Upper lobe of left lung (tissue), 6 donors: ENCODE measurements around the gene SH3PXD2A. TPM values are rescaled to one million over a fixed set of nuclear protein-coding genes. Genes with fewer than 3 reads are reported as not detected.

Experiments used
- ATAC-seq, 2 donors: fragments of 200-7000 bp; cut with Tn5 transposase; one replicate each; pipeline ENCODE4 v1.9.1; 2022; ENCODE audit warnings: mild to moderate bottlenecking in 2 of 2, moderate library complexity in 2 of 2; ENCODE audit not compliant: low FRiP score in 2 of 2
- DNase-seq, 2 donors: peaks; one replicate each; pipeline ENCODE4 v3.0.0-alpha.2; 2019 to 2020
- H3K27ac ChIP-seq, 4 donors: fragments of 200-600 bp; sonication (generic); one replicate each; pipeline ENCODE4 v1.5.1; 2016 to 2019
- H3K27me3 ChIP-seq, 4 donors: fragments of 200-600 bp; sonication (generic); one replicate each; pipeline ENCODE4 v1.5.1; 2017 to 2019
- H3K36me3 ChIP-seq, 4 donors: fragments of 200-600 bp; sonication (generic); one replicate each; pipeline ENCODE4 v1.5.1; 2016 to 2019
- H3K4me1 ChIP-seq, 4 donors: fragments of 200-600 bp; sonication (generic); one replicate each; pipeline ENCODE4 v1.5.1; 2018 to 2019
- H3K4me3 ChIP-seq, 4 donors: fragments of 200-600 bp; sonication (generic); one replicate each; pipeline ENCODE4 v1.5.1; 2017 to 2019; ENCODE audit warnings: mild to moderate bottlenecking in 2 of 4, moderate library complexity in 1 of 4
- H3K9me3 ChIP-seq, 4 donors: fragments of 200-600 bp; sonication (generic); one replicate each; pipeline ENCODE4 v1.5.1; 2018 to 2019
- EP300 ChIP-seq, 4 donors: sonication (generic); formaldehyde crosslinking; IDR thresholded peaks; one replicate each; pipeline ENCODE4 v1.5.1; 2017; ENCODE audit warnings: antibody characterized with exemption in 4 of 4, control low read depth in 2 of 4
- POLR2A ChIP-seq, 4 donors: fragments of 450-650 bp; IDR thresholded peaks; one replicate each; pipeline ENCODE4 v1.5.1; 2016 to 2017; ENCODE audit warnings: antibody characterized with exemption in 4 of 4, mild to moderate bottlenecking in 2 of 4
- POLR2AphosphoS5 ChIP-seq, 2 donors: sonication (generic); formaldehyde crosslinking; IDR thresholded peaks; one replicate each; pipeline ENCODE4 v1.5.1; 2017; ENCODE audit warnings: antibody characterized with exemption in 2 of 2
- WGBS, 2 donors: methylation state at CpG; one replicate each; pipeline ENCODE4 v1.1.5; 2017 to 2018; 5-methylcytosine and 5-hydroxymethylcytosine counted together
- total RNA-seq, 6 donors: library from RNA; depleted of rRNA in 4 of 6; stranded (reverse); fragments of >200 nt in 4 of 6; gene quantifications; one replicate each; pipeline versions ENCODE4 v1.1.0 to v1.2.1, GENCODE V29; 2016 to 2021
- TF ChIP-seq, protein P1 (sequence below), 6 experiments: fragments of 450-650 bp in 4 of 6; fragments of 200-600 bp in 2 of 6; sonication (generic) in 2 of 6; IDR thresholded peaks; one replicate each; pipeline ENCODE4 v1.5.1; 2016 to 2019; ENCODE audit warnings: antibody characterized with exemption in 6 of 6
- donor health status: DM: no; HTN: no; CAD: no; lungs with moderate emphysema.
- donor health status: DM: no; HTN: yes; CAD: no; lungs with severe emphysema.

SH3PXD2A gene
- total RNA-seq, 6 donors from 2014 or later, result 19.6 to 42.2 (median 30.8) TPM

DNA sequence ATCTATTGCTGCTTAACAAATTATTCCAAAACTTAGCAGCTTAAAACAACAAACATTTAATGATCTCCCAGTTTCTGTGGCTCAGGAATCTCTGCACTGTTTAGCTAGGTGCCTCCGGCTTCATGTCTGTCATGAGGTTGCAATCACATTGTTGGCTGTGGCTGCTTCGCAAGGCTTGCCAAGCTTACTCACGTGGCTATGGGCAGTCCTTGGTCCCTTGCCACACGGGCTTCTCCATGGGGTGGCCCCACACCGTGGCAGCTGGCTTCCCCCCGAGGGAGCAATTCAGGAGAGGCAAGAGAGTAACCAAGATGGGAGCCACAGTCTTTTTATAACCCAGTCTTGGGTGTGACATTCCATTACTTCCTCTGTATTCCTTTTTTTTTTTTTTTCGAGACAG lies 294.5 kb downstream of the SH3PXD2A start:
- H3K27ac ChIP-seq, result no peak overlapping the region
- H3K9me3 ChIP-seq, result no peaks in the 10 kb centered on the region
- TF ChIP-seq, protein P1, sequence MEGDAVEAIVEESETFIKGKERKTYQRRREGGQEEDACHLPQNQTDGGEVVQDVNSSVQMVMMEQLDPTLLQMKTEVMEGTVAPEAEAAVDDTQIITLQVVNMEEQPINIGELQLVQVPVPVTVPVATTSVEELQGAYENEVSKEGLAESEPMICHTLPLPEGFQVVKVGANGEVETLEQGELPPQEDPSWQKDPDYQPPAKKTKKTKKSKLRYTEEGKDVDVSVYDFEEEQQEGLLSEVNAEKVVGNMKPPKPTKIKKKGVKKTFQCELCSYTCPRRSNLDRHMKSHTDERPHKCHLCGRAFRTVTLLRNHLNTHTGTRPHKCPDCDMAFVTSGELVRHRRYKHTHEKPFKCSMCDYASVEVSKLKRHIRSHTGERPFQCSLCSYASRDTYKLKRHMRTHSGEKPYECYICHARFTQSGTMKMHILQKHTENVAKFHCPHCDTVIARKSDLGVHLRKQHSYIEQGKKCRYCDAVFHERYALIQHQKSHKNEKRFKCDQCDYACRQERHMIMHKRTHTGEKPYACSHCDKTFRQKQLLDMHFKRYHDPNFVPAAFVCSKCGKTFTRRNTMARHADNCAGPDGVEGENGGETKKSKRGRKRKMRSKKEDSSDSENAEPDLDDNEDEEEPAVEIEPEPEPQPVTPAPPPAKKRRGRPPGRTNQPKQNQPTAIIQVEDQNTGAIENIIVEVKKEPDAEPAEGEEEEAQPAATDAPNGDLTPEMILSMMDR (IDR thresholded peaks at IDR 0.05), result no peak
- no peak for TF ChIP-seq EP300 (IDR thresholded peaks at IDR 0.05)
- TF ChIP-seq POLR2AphosphoS5 (IDR thresholded peaks at IDR 0.05), result no peak
- TF ChIP-seq POLR2A (IDR thresholded peaks at IDR 0.05), result no peak
- peaks cover 0 to 7% (median 2%) of the 10 kb centered on the region in 4 donors for H3K27me3 ChIP-seq
- H3K36me3 ChIP-seq, result no peaks in the 10 kb centered on the region
- peaks cover 0 to 2% (median under 1%) of the 10 kb centered on the region in 4 donors for H3K4me1 ChIP-seq
- H3K4me3 ChIP-seq, result no peak overlapping the region
- ATAC-seq (no peak), DNase-seq (no peak)
- WGBS, 2 donors, result 86 to 90% methylated on average over 7 of the region's 7 CpGs

DNA sequence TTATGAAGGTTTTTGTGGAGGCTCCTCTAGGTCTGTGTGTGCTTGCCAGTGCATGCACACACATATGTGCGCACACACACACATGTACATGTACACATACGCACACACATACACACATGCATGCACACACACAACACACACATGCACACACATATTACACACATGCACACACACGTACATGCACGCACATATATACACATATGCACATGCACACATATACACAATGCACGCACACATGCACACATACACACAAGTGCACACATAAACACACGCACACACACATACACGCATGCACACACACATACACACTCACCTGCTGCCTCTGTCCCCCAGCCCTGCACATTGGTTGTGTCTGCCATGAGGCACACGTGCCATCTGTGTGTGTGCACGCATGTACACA lies 295.6 kb downstream of the SH3PXD2A start:
- Histone ChIP-seq H3K27ac (no peak overlapping the region), H3K4me1 (peaks cover 7 to 13% (median 10%) of the 10 kb centered on the region in 4 donors), H3K4me3 (no peak overlapping the region), H3K27me3 (peaks cover 0 to 7% (median 3%) of the 10 kb centered on the region in 4 donors), H3K36me3 (no peaks in the 10 kb centered on the region), H3K9me3 (no peaks in the 10 kb centered on the region)
- ATAC-seq (no peak), DNase-seq (no peak)
- no peak for TF ChIP-seq POLR2A (IDR thresholded peaks at IDR 0.05)
- no peak for TF ChIP-seq EP300 (IDR thresholded peaks at IDR 0.05)
- no peak for TF ChIP-seq POLR2AphosphoS5 (IDR thresholded peaks at IDR 0.05)
- TF ChIP-seq, protein P1 (IDR thresholded peaks at IDR 0.05), result no peak
- WGBS, 2 donors, result 75 to 93% methylated on average over 9 of the region's 9 CpGs

DNA sequence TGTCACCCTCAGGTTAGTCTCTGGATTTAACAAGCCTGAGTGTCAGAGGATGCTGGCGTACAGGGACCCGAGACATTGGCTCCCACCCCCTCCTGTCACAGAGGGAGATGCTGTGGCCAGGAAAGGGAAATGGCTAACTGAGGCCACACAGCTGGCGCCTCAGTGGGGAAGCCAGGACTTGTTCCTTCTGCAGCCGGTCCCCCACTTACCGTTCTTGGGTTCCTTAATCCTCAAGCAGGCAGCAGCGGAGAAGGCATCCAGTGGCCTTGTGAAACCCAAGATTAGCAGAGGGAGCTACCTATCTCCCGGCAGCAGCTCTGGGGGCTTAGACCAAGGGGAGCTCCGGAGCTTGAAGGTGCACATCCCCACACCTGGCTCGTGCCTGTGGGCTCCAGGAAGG lies 296.5 kb downstream of the SH3PXD2A start:
- H3K27ac ChIP-seq, result no peak overlapping the region
- peaks cover 7 to 16% (median 10%) of the 10 kb centered on the region in 4 donors for H3K4me1 ChIP-seq
- H3K36me3 ChIP-seq, result no peaks in the 10 kb centered on the region
- H3K4me3 ChIP-seq, result no peak overlapping the region
- 36 to 64% methylated on average over 6 to 8 of the region's 9 CpGs for WGBS, 2 donors
- DNase-seq, result no peak
- ATAC-seq, result no peak
- H3K27me3 ChIP-seq, result peaks cover 0 to 7% (median 3%) of the 10 kb centered on the region in 4 donors
- TF ChIP-seq EP300 (IDR thresholded peaks at IDR 0.05), result no peak
- TF ChIP-seq, protein P1 (IDR thresholded peaks at IDR 0.05), result no peak
- no peaks in the 10 kb centered on the region for H3K9me3 ChIP-seq

DNA sequence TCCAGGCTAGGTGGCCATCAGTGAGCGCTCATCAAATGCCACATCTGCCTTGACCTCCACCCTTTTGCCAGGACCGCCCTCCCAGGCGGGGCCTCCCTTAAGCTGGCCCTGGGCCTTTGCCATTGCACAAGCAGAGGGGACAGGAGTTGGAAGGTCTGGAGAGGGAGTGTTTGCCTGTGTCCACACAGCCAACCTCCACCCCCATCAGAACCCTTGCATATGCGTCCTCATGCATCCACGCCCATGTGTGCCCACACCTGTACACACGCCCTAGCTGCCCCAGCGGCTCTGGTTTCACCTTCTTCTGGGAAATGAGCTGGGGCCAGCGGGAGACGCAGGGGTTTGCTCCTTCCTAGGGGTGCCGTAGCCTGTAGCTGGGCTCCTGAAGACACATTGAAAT lies 297.9 kb downstream of the SH3PXD2A start:
- Histone ChIP-seq H3K36me3 (no peaks in the 10 kb centered on the region), H3K4me1 (peaks cover 7 to 16% (median 10%) of the 10 kb centered on the region in 4 donors), H3K27ac (no peak overlapping the region), H3K4me3 (no peak overlapping the region), H3K9me3 (no peaks in the 10 kb centered on the region), H3K27me3 (peaks cover 0 to 7% (median 3%) of the 10 kb centered on the region in 4 donors)
- ATAC-seq, result no peak
- DNase-seq, result no peak
- no peak for TF ChIP-seq POLR2A (IDR thresholded peaks at IDR 0.05)
- no peak for TF ChIP-seq POLR2AphosphoS5 (IDR thresholded peaks at IDR 0.05)
- TF ChIP-seq EP300 (IDR thresholded peaks at IDR 0.05), result no peak
- TF ChIP-seq, protein P1 (IDR thresholded peaks at IDR 0.05), result no peak
- 96% methylated on average over 6 to 10 of the region's 10 CpGs for WGBS, 2 donors

DNA sequence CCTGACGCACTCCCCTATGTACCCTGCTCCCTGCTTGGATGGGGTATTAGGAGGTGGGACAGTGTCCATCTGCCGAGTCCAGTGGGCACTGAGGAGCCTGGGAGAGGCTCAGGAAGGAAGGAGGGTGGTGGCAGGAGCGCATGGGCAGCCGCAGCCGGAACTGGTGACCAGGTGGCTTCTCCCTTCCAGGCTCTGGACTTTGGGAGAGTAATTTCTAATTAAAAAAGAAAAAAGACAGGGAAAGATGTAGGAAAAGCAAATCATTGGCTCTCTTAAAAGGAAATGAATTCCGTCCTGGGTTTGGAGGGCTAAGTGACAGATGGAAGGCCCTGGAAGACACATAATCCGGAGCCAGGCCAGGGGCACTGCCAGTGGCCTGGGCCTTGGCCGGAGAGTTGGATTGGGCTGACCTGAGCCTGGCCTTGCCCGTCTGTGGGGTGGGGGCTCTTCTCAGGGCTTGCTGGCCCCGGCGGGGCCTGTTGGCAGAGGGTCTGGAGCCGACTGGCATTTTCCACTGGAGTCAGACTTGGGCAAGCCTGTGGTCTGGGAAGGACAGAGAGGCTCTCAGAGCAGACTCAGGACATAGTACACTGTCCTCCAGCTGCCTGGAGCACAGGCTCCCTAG lies 298.9 kb downstream of the SH3PXD2A start:
- DNase-seq (peak in 1 of 2 donors; percentile 57), ATAC-seq (no peak)
- 70 to 75% methylated on average over 9 to 12 of the region's 12 CpGs for WGBS, 2 donors
- Histone ChIP-seq H3K9me3 (no peaks in the 10 kb centered on the region), H3K4me1 (peaks cover 7 to 16% (median 10%) of the 10 kb centered on the region in 4 donors), H3K36me3 (no peaks in the 10 kb centered on the region), H3K27me3 (peaks cover 0 to 7% (median 3%) of the 10 kb centered on the region in 4 donors), H3K4me3 (no peak overlapping the region), H3K27ac (no peak overlapping the region)
- TF ChIP-seq, protein P1 (IDR thresholded peaks at IDR 0.05), result no peak
- no peak for TF ChIP-seq POLR2AphosphoS5 (IDR thresholded peaks at IDR 0.05)
- no peak for TF ChIP-seq EP300 (IDR thresholded peaks at IDR 0.05)
- TF ChIP-seq POLR2A (IDR thresholded peaks at IDR 0.05), result no peak
